Activated naive CD4-positive, alpha-beta T cell treated with anti-CD3 and anti-CD28 coated beads for 36 hours (primary cell): ENCODE results near the gene KCNAB1. TPM values are rescaled to one million over a fixed set of nuclear protein-coding genes. Genes with fewer than 3 reads are reported as not detected.

Experiments
- CTCF ChIA-PET: fragments of 350-600 bp; sonication (Branson Sonifier 250); formaldehyde crosslinking; loops from one replicate; lab custom pipeline; 2021; ENCODE audit warnings: antibody characterized with exemption; lab: Charles Lee
- DNase-seq: peaks from one replicate; pipeline ENCODE4 v3.0.0-alpha.2; 2020
- H3K27ac Mint-ChIP-seq: one replicate; pipeline ENCODE4 v1.8.0; 2021; ENCODE audit warnings: mild to moderate bottlenecking, mixed read lengths
- H3K27me3 Mint-ChIP-seq: one replicate; pipeline ENCODE4 v1.8.0; 2021; ENCODE audit warnings: low read depth, mixed read lengths
- H3K36me3 Mint-ChIP-seq: one replicate; pipeline ENCODE4 v1.8.0; 2021; ENCODE audit warnings: low read depth, mixed read lengths
- H3K4me1 Mint-ChIP-seq: one replicate; pipeline ENCODE4 v1.8.0; 2021; ENCODE audit warnings: low read depth, mixed read lengths
- H3K4me3 Mint-ChIP-seq: one replicate; pipeline ENCODE4 v1.8.0; 2021; ENCODE audit warnings: mild to moderate bottlenecking, moderate library complexity, mixed read lengths
- H3K9me3 Mint-ChIP-seq: one replicate; pipeline ENCODE4 v1.8.0; 2021; ENCODE audit warnings: mixed read lengths
- intact Hi-C: fragments of 100-400 bp; cut with micrococcal nuclease; formaldehyde crosslinking; loops from one replicate; pipeline ENCODE4 v1.15.1; 2023
- total RNA-seq, 2 experiments: library from RNA; stranded (reverse); gene quantifications; one replicate each; pipeline ENCODE4 v1.2.3, GENCODE V29; 2021

The KCNAB1 gene
- total RNA-seq, 2 experiments from 2014 or later: not detected

GRCh38 chr3:156143136-156143535 is 22.8 kb downstream of the KCNAB1 start:
- H3K4me1 Mint-ChIP-seq: no peaks in the 10 kb centered on the region
- no peak overlapping the region for H3K27ac Mint-ChIP-seq
- H3K27me3 Mint-ChIP-seq: peaks cover 15% of the 10 kb centered on the region
- DNase-seq: no peak
- intact Hi-C loops: no loop called here
- CTCF ChIA-PET: interaction anchor here (0.6 to 0.8 kb wide), 3 partner anchors 10 to 399 kb away, joined by 3 read pairs; no protein-coding TSS in a partner anchor
- no peak overlapping the region for H3K4me3 Mint-ChIP-seq
- H3K9me3 Mint-ChIP-seq: no peaks in the 10 kb centered on the region
- H3K36me3 Mint-ChIP-seq: no peaks in the 10 kb centered on the region

GRCh38 chr3:156144060-156144459 is 23.7 kb downstream of the KCNAB1 start:
- no peaks in the 10 kb centered on the region for H3K36me3 Mint-ChIP-seq
- no peak for DNase-seq
- intact Hi-C loops: no loop called here
- no peaks in the 10 kb centered on the region for H3K4me1 Mint-ChIP-seq
- no peak overlapping the region for H3K27ac Mint-ChIP-seq
- no peaks in the 10 kb centered on the region for H3K9me3 Mint-ChIP-seq
- CTCF ChIA-PET: interaction anchor here (0.6 to 1.6 kb wide), 3 partner anchors 8 to 389 kb away, joined by 4 to 5 read pairs (median 5); no protein-coding TSS in a partner anchor
- H3K4me3 Mint-ChIP-seq: no peak overlapping the region
- H3K27me3 Mint-ChIP-seq: peaks cover 15% of the 10 kb centered on the region

GRCh38 chr3:156145866-156146265 is 25.5 kb downstream of the KCNAB1 start:
- no peaks in the 10 kb centered on the region for H3K9me3 Mint-ChIP-seq
- H3K4me1 Mint-ChIP-seq: peaks cover 3% of the 10 kb centered on the region
- no peaks in the 10 kb centered on the region for H3K36me3 Mint-ChIP-seq
- H3K27ac Mint-ChIP-seq: no peak overlapping the region
- DNase-seq: no peak
- peaks cover 11% of the 10 kb centered on the region for H3K27me3 Mint-ChIP-seq
- intact Hi-C loops: no loop called here
- no peak overlapping the region for H3K4me3 Mint-ChIP-seq
- CTCF ChIA-PET: interaction anchor here (0.6 to 0.9 kb wide), 2 partner anchors 18 to 378 kb away, joined by 3 read pairs; no protein-coding TSS in a partner anchor

GRCh38 chr3:156148345-156148945 is 28.1 kb downstream of the KCNAB1 start:
- intact Hi-C loops: no loop called here
- Mint-ChIP-seq H3K4me3 (no peak overlapping the region), H3K9me3 (no peaks in the 10 kb centered on the region), H3K27me3 (peaks cover 8% of the 10 kb centered on the region), H3K4me1 (peaks cover 3% of the 10 kb centered on the region), H3K27ac (no peak overlapping the region), H3K36me3 (no peaks in the 10 kb centered on the region)
- CTCF ChIA-PET: interaction anchor here (0.6 to 8.0 kb wide), 9 partner anchors 10 to 395 kb away, joined by 3 to 86 read pairs (median 4); no protein-coding TSS in a partner anchor
- DNase-seq: no peak

GRCh38 chr3:156148946-156149381 is 28.6 kb downstream of the KCNAB1 start:
- Mint-ChIP-seq H3K27me3 (peaks cover 8% of the 10 kb centered on the region), H3K4me1 (peaks cover 3% of the 10 kb centered on the region), H3K4me3 (no peak overlapping the region), H3K36me3 (no peaks in the 10 kb centered on the region), H3K27ac (no peak overlapping the region), H3K9me3 (no peaks in the 10 kb centered on the region)
- intact Hi-C loops: no loop called here
- CTCF ChIA-PET: interaction anchor here (0.6 to 8.0 kb wide), 11 partner anchors 10 to 989 kb away, joined by 3 to 86 read pairs (median 4); no protein-coding TSS in a partner anchor
- no peak for DNase-seq

- DNase-seq: no peak
- Mint-ChIP-seq H3K4me3 (no peak overlapping the region), H3K4me1 (peaks cover 3% of the 10 kb centered on the region), H3K36me3 (no peaks in the 10 kb centered on the region), H3K27ac (no peak overlapping the region), H3K27me3 (peaks cover 2% of the 10 kb centered on the region), H3K9me3 (no peaks in the 10 kb centered on the region)
- CTCF ChIA-PET: interaction anchor here (0.6 to 8.0 kb wide), 17 partner anchors 9 to 988 kb away, joined by 3 to 86 read pairs (median 4); no protein-coding TSS in a partner anchor
- intact Hi-C loops: loop anchor here (1.0 to 10.0 kb wide), 8 partner anchors 106 to 1089 kb away; partner anchors contain the start of genes LEKR1 and TIPARP
Observed at GRCh38 chr3:156149876-156150275, 29.5 kb downstream of the KCNAB1 start.

- Mint-ChIP-seq H3K4me1 (peaks cover 3% of the 10 kb centered on the region), H3K36me3 (no peaks in the 10 kb centered on the region), H3K27me3 (peaks cover 2% of the 10 kb centered on the region), H3K27ac (no peak overlapping the region), H3K4me3 (no peak overlapping the region), H3K9me3 (no peaks in the 10 kb centered on the region)
- DNase-seq: peak; percentile 51
- CTCF ChIA-PET: interaction anchor here (0.6 to 8.0 kb wide), 21 partner anchors 8 to 987 kb away, joined by 3 to 86 read pairs (median 3); no protein-coding TSS in a partner anchor
- intact Hi-C loops: loop anchor here (1.0 to 10.0 kb wide), 10 partner anchors 106 to 1088 kb away; partner anchors contain the start of genes LEKR1 and TIPARP
Observed at GRCh38 chr3:156150434-156151066, 30.2 kb downstream of the KCNAB1 start.

GRCh38 chr3:156151824-156152428 is 31.5 kb downstream of the KCNAB1 start:
- no peaks in the 10 kb centered on the region for H3K27me3 Mint-ChIP-seq
- intact Hi-C loops: loop anchor here (1.0 to 10.0 kb wide), 10 partner anchors 155 to 1087 kb away; partner anchors contain the start of genes LEKR1 and TIPARP
- no peaks in the 10 kb centered on the region for H3K36me3 Mint-ChIP-seq
- no peak overlapping the region for H3K27ac Mint-ChIP-seq
- peaks cover 3% of the 10 kb centered on the region for H3K4me1 Mint-ChIP-seq
- H3K4me3 Mint-ChIP-seq: no peak overlapping the region
- DNase-seq: peak; percentile 77
- no peaks in the 10 kb centered on the region for H3K9me3 Mint-ChIP-seq
- CTCF ChIA-PET: interaction anchor here (0.5 to 8.0 kb wide), 29 partner anchors 7 to 986 kb away, joined by 3 to 86 read pairs (median 4); no protein-coding TSS in a partner anchor

GRCh38 chr3:156158656-156159295 is 38.4 kb downstream of the KCNAB1 start:
- intact Hi-C loops: loop anchor here (10.0 kb wide), 1 partner anchor 666 kb away; the partner anchor contains the start of gene LEKR1
- Mint-ChIP-seq H3K27ac (no peak overlapping the region), H3K9me3 (no peaks in the 10 kb centered on the region), H3K4me3 (no peak overlapping the region), H3K4me1 (peaks cover 11% of the 10 kb centered on the region), H3K36me3 (no peaks in the 10 kb centered on the region), H3K27me3 (no peaks in the 10 kb centered on the region)
- CTCF ChIA-PET: interaction anchor here (0.5 to 2.1 kb wide), 4 partner anchors 9 to 978 kb away, joined by 3 to 14 read pairs (median 4); no protein-coding TSS in a partner anchor
- no peak for DNase-seq

- no peaks in the 10 kb centered on the region for H3K27me3 Mint-ChIP-seq
- H3K27ac Mint-ChIP-seq: no peak overlapping the region
- CTCF ChIA-PET: interaction anchor here (0.6 to 2.1 kb wide), 5 partner anchors 8 to 349 kb away, joined by 3 to 9 read pairs (median 3); no protein-coding TSS in a partner anchor
- H3K4me3 Mint-ChIP-seq: no peak overlapping the region
- DNase-seq: peak; percentile 20
- intact Hi-C loops: no loop called here
- no peaks in the 10 kb centered on the region for H3K36me3 Mint-ChIP-seq
- H3K9me3 Mint-ChIP-seq: no peaks in the 10 kb centered on the region
- H3K4me1 Mint-ChIP-seq: peaks cover 11% of the 10 kb centered on the region
Observed at GRCh38 chr3:156160647-156161046, 40.3 kb downstream of the KCNAB1 start.

- H3K4me1 Mint-ChIP-seq: peaks cover 11% of the 10 kb centered on the region
- no peak overlapping the region for H3K27ac Mint-ChIP-seq
- CTCF ChIA-PET: interaction anchor here (1.0 to 2.1 kb wide), 3 partner anchors 9 to 349 kb away, joined by 3 to 9 read pairs (median 6); no protein-coding TSS in a partner anchor
- no peak overlapping the region for H3K4me3 Mint-ChIP-seq
- no peaks in the 10 kb centered on the region for H3K27me3 Mint-ChIP-seq
- DNase-seq: no peak
- H3K9me3 Mint-ChIP-seq: no peaks in the 10 kb centered on the region
- no peaks in the 10 kb centered on the region for H3K36me3 Mint-ChIP-seq
- intact Hi-C loops: no loop called here
Observed at GRCh38 chr3:156161172-156161571, 40.8 kb downstream of the KCNAB1 start.
